Cardiac muscle cell (in vitro differentiated cells and primary cell): ENCODE results near the gene CAAP1. TPM values are rescaled to one million over a fixed set of nuclear protein-coding genes. Genes with fewer than 3 reads are reported as not detected.
"Not testable (repeated sequence)": the region's sequence is repeated elsewhere in the genome, so short reads cannot be mapped to it uniquely, and the experiment has no call there.

Source experiments
- DNase-seq, 2 donors: peaks; one replicate each; pipeline versions ENCODE4 v3.0.0 to v3.0.0-alpha.2; 2010 to 2017; ENCODE audit warnings: low read depth in 1 of 2, low spot score in 1 of 2
- H3K27ac ChIP-seq: fragments of 200-600 bp; sonication (generic); 2 replicates; pipeline ENCODE4 v1.5.1; 2016
- H3K27me3 ChIP-seq: fragments of 200-600 bp; sonication (generic); 2 replicates; pipeline ENCODE4 v1.6.0; 2016; ENCODE audit warnings: control low read depth
- H3K36me3 ChIP-seq: fragments of 200-600 bp; sonication (generic); 2 replicates; pipeline ENCODE4 v1.5.1; 2016; ENCODE audit warnings: control low read depth
- H3K4me1 ChIP-seq: fragments of 200-600 bp; sonication (generic); 2 replicates; pipeline ENCODE4 v1.8.1; 2017; ENCODE audit warnings: low read depth, mild to moderate bottlenecking, mixed run types
- H3K4me3 ChIP-seq: fragments of 200-600 bp; sonication (generic); 2 replicates; pipeline ENCODE4 v1.5.1; 2016; ENCODE audit warnings: mild to moderate bottlenecking
- H3K9me3 ChIP-seq: fragments of 200-600 bp; sonication (generic); 2 replicates; pipeline ENCODE4 v1.5.1; 2017; ENCODE audit warnings: low read depth, mild to moderate bottlenecking, control low read depth
- CTCF ChIP-seq: IDR thresholded peaks from 2 replicates; pipeline ENCODE4 v1.5.1; 2012; ENCODE audit warnings: low read depth, mild to moderate bottlenecking, low read length
- polyA plus RNA-seq: library from polyadenylated mRNA; unstranded; fragments of >200 nt; fragmentation: Nextera tagmentation; extraction: Ambion mirVana; gene quantifications from 2 replicates; pipeline ENCODE4 v1.2.1, GENCODE V29; 2016
- total RNA-seq: library from RNA; depleted of rRNA; stranded (reverse); fragments of >200 nt; gene quantifications from 2 replicates; pipeline ENCODE4 v1.2.3, GENCODE V29; 2016

The CAAP1 gene
- total and polyA plus RNA-seq, 2 experiments from 2014 or later: 19.9 to 24.9 TPM

GRCh38 chr9:26870292-26870691 lies 22.3 kb downstream of the CAAP1 start:
- H3K4me1 ChIP-seq: no peaks in the 10 kb centered on the region
- H3K27me3 ChIP-seq: no peaks in the 10 kb centered on the region
- H3K36me3 ChIP-seq: peaks cover 2% of the 10 kb centered on the region
- H3K9me3 ChIP-seq: no peaks in the 10 kb centered on the region
- no peak overlapping the region for H3K4me3 ChIP-seq
- DNase-seq: peak in 1 of 2 donors; percentile 13
- no peak for TF ChIP-seq CTCF
- H3K27ac ChIP-seq: no peak overlapping the region

GRCh38 chr9:26863074-26863473 lies 29.5 kb downstream of the CAAP1 start:
- H3K4me1 ChIP-seq: no peaks in the 10 kb centered on the region
- H3K27me3 ChIP-seq: no peaks in the 10 kb centered on the region
- DNase-seq: peak in 1 of 2 donors; percentile 28
- no peaks in the 10 kb centered on the region for H3K9me3 ChIP-seq
- TF ChIP-seq CTCF: peak; percentile 45
- H3K4me3 ChIP-seq: no peak overlapping the region
- H3K36me3 ChIP-seq: peaks cover 18% of the 10 kb centered on the region
- no peak overlapping the region for H3K27ac ChIP-seq

- peak; percentile 66 to 68 for DNase-seq
- no peak overlapping the region for H3K4me3 ChIP-seq
- peaks cover 33% of the 10 kb centered on the region for H3K36me3 ChIP-seq
- no peak overlapping the region for H3K27ac ChIP-seq
- H3K27me3 ChIP-seq: no peaks in the 10 kb centered on the region
- peak; percentile 53 for TF ChIP-seq CTCF
- no peaks in the 10 kb centered on the region for H3K4me1 ChIP-seq
- H3K9me3 ChIP-seq: no peaks in the 10 kb centered on the region
Measured at GRCh38 chr9:26856413-26857032, 36.1 kb downstream of the CAAP1 start.

GRCh38 chr9:26850995-26851394 lies 41.6 kb downstream of the CAAP1 start:
- no peak for DNase-seq
- no peak overlapping the region for H3K27ac ChIP-seq
- H3K36me3 ChIP-seq: peaks cover 21% of the 10 kb centered on the region
- H3K4me3 ChIP-seq: no peak overlapping the region
- H3K27me3 ChIP-seq: no peaks in the 10 kb centered on the region
- H3K9me3 ChIP-seq: no peaks in the 10 kb centered on the region
- no peak for TF ChIP-seq CTCF
- no peaks in the 10 kb centered on the region for H3K4me1 ChIP-seq

- H3K4me3 ChIP-seq: no peak overlapping the region
- H3K27ac ChIP-seq: no peak overlapping the region
- DNase-seq: no peak
- H3K36me3 ChIP-seq: no peaks in the 10 kb centered on the region
- H3K9me3 ChIP-seq: no peaks in the 10 kb centered on the region
- H3K27me3 ChIP-seq: no peaks in the 10 kb centered on the region
- TF ChIP-seq CTCF: no peak
- no peaks in the 10 kb centered on the region for H3K4me1 ChIP-seq
Measured at GRCh38 chr9:26833792-26834191, 58.8 kb downstream of the CAAP1 start.

- not testable (repeated sequence) for H3K27me3 ChIP-seq, H3K4me3 ChIP-seq, DNase-seq, H3K9me3 ChIP-seq, H3K4me1 ChIP-seq, H3K36me3 ChIP-seq, H3K27ac ChIP-seq
Measured at GRCh38 chr9:26828391-26828955, 64.1 kb downstream of the CAAP1 start.
